ENCODE results near the gene HS3ST2.
"Not testable (repeated sequence)": the region's sequence is repeated elsewhere in the genome, so short reads cannot be mapped to it uniquely, and the experiment has no call there.

HS3ST2 gene

DNA sequence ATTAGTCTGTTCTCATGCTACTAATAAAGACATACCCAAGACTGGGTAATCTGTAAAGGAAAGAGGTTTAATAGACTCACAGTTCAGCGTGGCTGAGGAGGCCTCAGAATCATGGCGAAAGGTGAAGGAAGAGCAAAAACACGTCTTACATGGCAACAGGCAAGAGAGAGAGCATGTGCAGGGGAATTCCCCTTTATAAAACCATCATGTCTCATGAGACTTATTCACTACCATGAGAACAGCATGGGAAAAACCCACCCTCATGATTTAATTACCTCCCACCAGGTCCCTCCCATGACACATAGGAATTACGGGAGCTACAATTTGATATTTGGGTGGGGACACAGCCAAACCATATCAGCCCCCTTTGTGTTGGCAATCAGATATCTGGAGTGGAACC lies 85.6 kb downstream of the HS3ST2 start:
- not testable (repeated sequence) for DNase-seq (ENCODE audit: low spot score in 2 of 2); H3K4me1 ChIP-seq; H3K9me3 ChIP-seq; H3K36me3 ChIP-seq (replicated peaks); H3K27me3 ChIP-seq (ENCODE audit: low read depth); H3K4me3 ChIP-seq
- in situ Hi-C loops (cut with MboI; ENCODE audit: low sequenced_read_pairs), result loop anchor here (5.0 to 10.0 kb wide), 2 partner anchors 48 to 535 kb away; no protein-coding TSS in a partner anchor

DNA sequence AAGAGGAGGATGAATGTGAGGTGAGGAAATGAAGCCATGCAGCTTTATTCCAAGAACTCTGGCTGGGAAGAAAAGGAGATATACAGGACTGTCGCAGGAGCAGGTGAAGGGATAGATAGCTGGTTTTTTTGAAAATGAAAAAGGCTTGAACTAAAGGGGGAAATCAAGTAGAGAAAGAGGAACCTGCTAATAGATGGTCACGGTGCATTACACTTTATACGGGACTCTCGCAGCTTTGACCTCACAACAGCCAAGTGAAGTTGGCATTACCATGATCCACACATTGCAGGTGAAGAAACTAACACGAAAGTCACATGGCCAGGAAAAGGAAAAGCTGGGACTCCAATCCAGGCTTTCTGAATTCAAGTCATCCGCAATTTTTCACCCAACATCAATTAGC lies 86.9 kb downstream of the HS3ST2 start:
- DNase-seq (ENCODE audit: low spot score in 2 of 2), result no peak
- H3K36me3 ChIP-seq (replicated peaks), result no peaks in the 10 kb centered on the region
- no peaks in the 10 kb centered on the region for H3K9me3 ChIP-seq
- H3K4me3 ChIP-seq, result no peak overlapping the region
- no peaks in the 10 kb centered on the region for H3K4me1 ChIP-seq
- H3K27me3 ChIP-seq (ENCODE audit: low read depth), result 0 out of 2 replicates have a peak, but pooled peaks cover 3% of the 10 kb centered on the region
- in situ Hi-C loops (cut with MboI; ENCODE audit: low sequenced_read_pairs), result no loop called here

DNA sequence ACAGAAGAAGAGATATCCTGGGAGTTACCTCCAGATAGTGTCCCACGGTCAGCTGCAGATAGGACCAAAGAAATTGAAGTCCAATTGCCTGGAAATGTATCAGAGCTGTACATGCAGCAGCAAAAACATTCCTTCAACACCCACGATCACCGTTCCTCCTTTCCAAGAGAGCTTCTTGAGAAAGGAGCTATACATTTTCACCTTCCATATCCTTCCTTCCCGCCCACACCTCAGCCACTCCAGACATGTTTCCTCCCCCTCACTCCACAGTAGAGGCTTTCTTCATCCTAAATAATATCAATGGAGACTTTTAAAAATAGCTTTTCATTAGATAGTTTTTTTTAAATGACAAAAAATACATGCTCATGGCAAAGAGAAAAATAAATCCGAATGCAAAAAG lies 87.6 kb downstream of the HS3ST2 start:
- H3K4me3 ChIP-seq, result no peak overlapping the region
- no peak for DNase-seq (ENCODE audit: low spot score in 2 of 2)
- no peaks in the 10 kb centered on the region for H3K4me1 ChIP-seq
- H3K27me3 ChIP-seq (ENCODE audit: low read depth), result 0 out of 2 replicates have a peak, but pooled peaks cover 3% of the 10 kb centered on the region
- in situ Hi-C loops (cut with MboI; ENCODE audit: low sequenced_read_pairs), result no loop called here
- H3K36me3 ChIP-seq (replicated peaks), result no peaks in the 10 kb centered on the region
- no peaks in the 10 kb centered on the region for H3K9me3 ChIP-seq

GRCh38 chr16:22903716-22904115 lies 89.8 kb downstream of the HS3ST2 start:
- DNase-seq (ENCODE audit: low spot score in 2 of 2), result no peak
- H3K27me3 ChIP-seq (ENCODE audit: low read depth), result 0 out of 2 replicates have a peak, but pooled peaks cover 3% of the 10 kb centered on the region
- no peak overlapping the region for H3K4me3 ChIP-seq
- H3K4me1 ChIP-seq, result no peaks in the 10 kb centered on the region
- in situ Hi-C loops (cut with MboI; ENCODE audit: low sequenced_read_pairs), result no loop called here
- no peaks in the 10 kb centered on the region for H3K9me3 ChIP-seq
- H3K36me3 ChIP-seq (replicated peaks), result no peaks in the 10 kb centered on the region

- Histone ChIP-seq H3K36me3 (replicated peaks) (no peaks in the 10 kb centered on the region), H3K9me3 (no peaks in the 10 kb centered on the region), H3K4me1 (no peaks in the 10 kb centered on the region), H3K27me3 (ENCODE audit: low read depth) (no peaks in the 10 kb centered on the region; the same call in 1 of the 2 replicates), H3K4me3 (no peak overlapping the region)
- in situ Hi-C loops (cut with MboI; ENCODE audit: low sequenced_read_pairs), result no loop called here
- DNase-seq (ENCODE audit: low spot score in 2 of 2), result peak in 1 of 2 experiments; percentile 20
These were observed 98.7 kb downstream of the HS3ST2 start for GRCh38 chr16:22912654-22913053.

GRCh38 chr16:22915003-22915402 lies 101.0 kb downstream of the HS3ST2 start:
- Histone ChIP-seq H3K9me3 (no peaks in the 10 kb centered on the region), H3K36me3 (replicated peaks) (no peaks in the 10 kb centered on the region), H3K4me1 (no peaks in the 10 kb centered on the region), H3K4me3 (no peak overlapping the region), H3K27me3 (ENCODE audit: low read depth) (no peaks in the 10 kb centered on the region; the same call in 1 of the 2 replicates)
- DNase-seq (ENCODE audit: low spot score in 2 of 2), result no peak
- in situ Hi-C loops (cut with MboI; ENCODE audit: low sequenced_read_pairs), result no loop called here

DNA sequence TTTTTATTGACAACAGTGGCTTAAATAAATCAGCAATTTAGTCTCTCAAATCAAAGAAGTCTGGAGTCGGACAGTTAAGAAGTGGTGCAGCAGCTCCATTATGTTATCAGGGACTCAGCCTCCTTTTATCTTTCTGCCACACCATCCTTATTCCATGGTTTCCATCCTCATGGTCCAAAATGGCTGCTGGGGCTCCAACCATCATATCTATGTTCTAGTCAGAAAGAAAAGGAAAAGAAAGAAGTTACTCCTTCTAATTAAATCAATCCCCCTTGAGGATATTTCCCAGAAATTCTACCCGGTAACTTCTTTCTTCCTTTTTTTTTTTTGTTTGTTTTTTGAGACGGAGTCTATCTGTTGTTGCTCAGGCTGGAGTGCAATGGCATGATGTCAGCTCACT lies 109.5 kb downstream of the HS3ST2 start:
- H3K27me3 ChIP-seq (ENCODE audit: low read depth), result no peaks in the 10 kb centered on the region
- in situ Hi-C loops (cut with MboI; ENCODE audit: low sequenced_read_pairs), result no loop called here

GRCh38 chr16:22924492-22924891 lies 110.5 kb downstream of the HS3ST2 start:
- H3K36me3 ChIP-seq (replicated peaks), result no peaks in the 10 kb centered on the region
- DNase-seq (ENCODE audit: low spot score in 2 of 2), result no peak
- H3K27me3 ChIP-seq (ENCODE audit: low read depth), result no peaks in the 10 kb centered on the region
- H3K4me3 ChIP-seq, result no peak overlapping the region
- no peaks in the 10 kb centered on the region for H3K4me1 ChIP-seq
- in situ Hi-C loops (cut with MboI; ENCODE audit: low sequenced_read_pairs), result no loop called here
- no peaks in the 10 kb centered on the region for H3K9me3 ChIP-seq

More for the DNA sequence above, 109.5 kb downstream of the HS3ST2 start:
- H3K36me3 ChIP-seq (replicated peaks), result no peaks in the 10 kb centered on the region
- no peak overlapping the region for H3K4me3 ChIP-seq
- no peaks in the 10 kb centered on the region for H3K4me1 ChIP-seq
- no peak for DNase-seq (ENCODE audit: low spot score in 2 of 2)
- H3K9me3 ChIP-seq, result no peaks in the 10 kb centered on the region

DNA sequence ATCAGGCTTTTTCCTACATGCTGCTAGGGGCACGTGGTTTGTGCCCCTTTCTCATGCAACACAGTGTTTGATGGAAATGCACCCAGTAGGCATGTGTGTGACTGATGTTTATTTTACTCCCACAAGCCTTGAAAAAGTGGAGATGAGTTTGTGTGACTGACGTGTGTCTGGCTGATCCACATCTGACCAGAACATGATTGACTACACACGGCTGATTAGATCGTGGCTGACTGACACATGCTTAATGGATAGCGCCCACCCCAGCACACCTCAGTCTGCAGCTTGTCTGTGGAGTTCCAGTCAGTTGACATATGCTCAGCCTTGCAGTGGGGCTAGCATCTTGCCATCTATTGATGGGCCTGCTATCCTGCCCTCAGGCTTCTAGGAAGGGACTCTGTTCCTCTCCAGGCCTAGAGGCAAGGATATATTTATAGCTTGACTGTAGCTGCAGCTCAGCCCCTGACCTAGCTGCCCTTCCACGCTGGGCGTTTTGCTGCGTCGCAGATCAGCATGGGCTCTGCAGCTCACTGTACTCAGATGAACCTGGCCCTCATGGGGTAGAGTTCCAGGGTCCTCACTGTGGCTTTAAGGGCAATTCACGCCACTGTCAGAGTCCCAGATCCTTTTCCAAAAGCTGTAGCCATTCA lies 112.3 kb downstream of the HS3ST2 start:
- in situ Hi-C loops (cut with MboI; ENCODE audit: low sequenced_read_pairs), result no loop called here
- Histone ChIP-seq H3K36me3 (replicated peaks) (no peaks in the 10 kb centered on the region), H3K9me3 (no peaks in the 10 kb centered on the region), H3K4me3 (no peak overlapping the region), H3K27me3 (ENCODE audit: low read depth) (no peaks in the 10 kb centered on the region), H3K4me1 (no peaks in the 10 kb centered on the region)
- no peak for DNase-seq (ENCODE audit: low spot score in 2 of 2)

DNA sequence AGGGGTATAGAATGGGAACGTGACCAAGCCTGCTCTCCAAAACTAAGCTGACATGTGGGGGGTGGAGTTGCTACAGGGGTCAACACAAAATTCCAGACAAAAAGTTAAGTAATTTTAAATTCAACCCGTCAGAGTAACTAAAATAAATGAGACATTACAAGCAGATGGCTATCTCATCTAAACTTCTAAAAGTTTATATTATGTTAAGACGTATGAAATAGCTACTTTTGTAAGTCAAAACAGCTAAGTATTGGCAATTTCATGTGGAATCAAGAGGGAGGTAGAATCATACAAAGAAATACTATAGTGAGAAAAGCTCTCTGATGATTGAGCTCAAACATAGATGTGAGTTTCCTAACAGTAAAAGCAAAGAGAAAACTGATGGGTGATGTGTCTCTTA lies 113.3 kb downstream of the HS3ST2 start:
- H3K36me3 ChIP-seq (replicated peaks), result no peaks in the 10 kb centered on the region
- no peaks in the 10 kb centered on the region for H3K9me3 ChIP-seq
- in situ Hi-C loops (cut with MboI; ENCODE audit: low sequenced_read_pairs), result no loop called here
- no peak overlapping the region for H3K4me3 ChIP-seq
- H3K27me3 ChIP-seq (ENCODE audit: low read depth), result no peaks in the 10 kb centered on the region; the same call in 1 of the 2 replicates
- DNase-seq (ENCODE audit: low spot score in 2 of 2), result no peak
- no peaks in the 10 kb centered on the region for H3K4me1 ChIP-seq

GRCh38 chr16:22928882-22929435 lies 115.0 kb downstream of the HS3ST2 start:
- in situ Hi-C loops (cut with MboI; ENCODE audit: low sequenced_read_pairs), result no loop called here
- no peaks in the 10 kb centered on the region for H3K36me3 ChIP-seq (replicated peaks)
- H3K4me3 ChIP-seq, result no peak overlapping the region
- H3K9me3 ChIP-seq, result no peaks in the 10 kb centered on the region
- peaks cover 2% of the 10 kb centered on the region; the same call in 1 of the 2 replicates for H3K27me3 ChIP-seq (ENCODE audit: low read depth)
- DNase-seq (ENCODE audit: low spot score in 2 of 2), result no peak
- no peaks in the 10 kb centered on the region for H3K4me1 ChIP-seq

GRCh38 chr16:22929461-22929860 lies 115.5 kb downstream of the HS3ST2 start:
- no peak for DNase-seq (ENCODE audit: low spot score in 2 of 2)
- H3K27me3 ChIP-seq (ENCODE audit: low read depth), result peaks cover 2% of the 10 kb centered on the region; the same call in 1 of the 2 replicates
- in situ Hi-C loops (cut with MboI; ENCODE audit: low sequenced_read_pairs), result no loop called here
- no peaks in the 10 kb centered on the region for H3K4me1 ChIP-seq
- H3K9me3 ChIP-seq, result no peaks in the 10 kb centered on the region
- H3K4me3 ChIP-seq, result no peak overlapping the region
- H3K36me3 ChIP-seq (replicated peaks), result no peaks in the 10 kb centered on the region

DNA sequence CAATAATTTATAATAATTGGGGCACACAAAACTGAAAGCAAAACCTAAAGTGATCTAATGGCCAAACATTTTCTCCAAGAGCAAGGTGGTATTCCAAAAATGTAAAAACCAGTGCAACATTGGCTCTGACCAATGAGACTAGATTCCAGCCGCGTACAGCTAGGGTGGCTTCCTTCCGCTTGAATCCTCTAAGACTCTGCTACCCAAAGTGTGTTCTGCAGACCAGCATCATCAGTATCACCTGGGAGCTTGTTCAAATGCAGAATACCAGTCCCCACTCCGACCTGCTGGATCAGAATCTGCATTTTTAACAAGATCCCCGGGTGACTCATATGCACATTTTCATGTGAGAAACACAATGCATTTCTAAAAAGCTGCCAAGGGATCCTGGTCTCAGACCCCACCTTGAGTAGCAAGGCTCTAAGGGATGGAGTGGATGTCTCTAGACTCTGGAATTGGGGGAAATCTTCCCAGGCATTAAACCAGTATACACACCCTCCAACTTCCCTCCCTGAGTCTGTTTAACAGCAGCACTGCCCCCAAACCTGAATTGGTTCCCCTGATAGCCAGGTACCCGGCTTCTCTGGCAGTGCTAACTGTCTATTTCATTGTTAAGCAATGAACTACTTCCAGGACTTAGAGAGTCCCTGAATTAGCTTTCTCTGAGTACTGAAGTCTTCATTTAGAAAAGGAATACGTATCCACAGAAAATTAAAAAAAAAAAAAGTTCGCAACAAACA lies 118.2 kb downstream of the HS3ST2 start:
- no peak overlapping the region for H3K4me3 ChIP-seq
- no peaks in the 10 kb centered on the region for H3K9me3 ChIP-seq
- no peak for DNase-seq (ENCODE audit: low spot score in 2 of 2)
- in situ Hi-C loops (cut with MboI; ENCODE audit: low sequenced_read_pairs), result no loop called here
- peaks cover 2% of the 10 kb centered on the region; the same call in 1 of the 2 replicates for H3K27me3 ChIP-seq (ENCODE audit: low read depth)
- no peaks in the 10 kb centered on the region for H3K4me1 ChIP-seq
- H3K36me3 ChIP-seq (replicated peaks), result no peaks in the 10 kb centered on the region

- in situ Hi-C loops (cut with MboI; ENCODE audit: low sequenced_read_pairs), result no loop called here
- H3K4me1 ChIP-seq, result no peaks in the 10 kb centered on the region
- no peak for DNase-seq (ENCODE audit: low spot score in 2 of 2)
- no peaks in the 10 kb centered on the region for H3K9me3 ChIP-seq
- no peaks in the 10 kb centered on the region for H3K36me3 ChIP-seq (replicated peaks)
- no peak overlapping the region for H3K4me3 ChIP-seq
- peaks cover 2% of the 10 kb centered on the region; the same call in 1 of the 2 replicates for H3K27me3 ChIP-seq (ENCODE audit: low read depth)
These were observed 119.2 kb downstream of the HS3ST2 start for GRCh38 chr16:22933173-22933572.

Data from HAP-1 (cell line).